Left lung (tissue), 10 donors: ENCODE results near the gene PICALM. TPM values are rescaled to one million over a fixed set of nuclear protein-coding genes. Genes with fewer than 3 reads are reported as not detected.
"Not testable (repeated sequence)": the region's sequence is repeated elsewhere in the genome, so short reads cannot be mapped to it uniquely, and the experiment has no call there.

Experiments
- ATAC-seq: fragments of 200-7000 bp; cut with Tn5 transposase; one replicate; pipeline ENCODE4 v1.9.1; 2020; ENCODE audit warnings: moderate library complexity
- DNase-seq, 4 donors: peaks; one replicate each; pipeline ENCODE4 v3.0.0-alpha.2; 2013 to 2020
- H3K27ac ChIP-seq, 2 donors: fragments of 200-600 bp; sonication (generic) in 1 of 2; one replicate each; pipeline versions ENCODE4 v1.5.0 to v1.8.0; 2020 to 2021
- H3K27me3 ChIP-seq, 2 donors: fragments of 200-600 bp; sonication (generic) in 1 of 2; one replicate each; pipeline versions ENCODE4 v1.5.0 to v1.8.0; 2020 to 2021
- H3K36me3 ChIP-seq, 2 donors: fragments of 200-600 bp; sonication (generic) in 1 of 2; one replicate each; pipeline versions ENCODE4 v1.5.0 to v1.8.0; 2020 to 2021
- H3K4me1 ChIP-seq, 2 donors: fragments of 200-600 bp; one replicate each; pipeline ENCODE4 v1.8.0; 2021
- H3K4me3 ChIP-seq, 2 donors: fragments of 200-600 bp; sonication (generic) in 1 of 2; one replicate each; pipeline versions ENCODE4 v1.5.0 to v1.8.0; 2020 to 2021; ENCODE audit warnings: mild to moderate bottlenecking in 1 of 2
- H3K9me3 ChIP-seq, 2 donors: fragments of 200-600 bp; sonication (generic) in 1 of 2; one replicate each; pipeline versions ENCODE4 v1.5.0 to v1.8.0; 2020 to 2021
- CTCF ChIP-seq, 2 donors: fragments of 200-600 bp; sonication (generic) in 1 of 2; IDR thresholded peaks; one replicate each; pipeline versions ENCODE4 v1.5.0 to v1.8.0; 2021; ENCODE audit warnings: antibody characterized with exemption in 2 of 2
- intact Hi-C, 2 donors: fragments of 100-400 bp; cut with DNase I; formaldehyde crosslinking; loops; one replicate each; pipeline versions ENCODE4 v1.11.2 to v1.14.2; 2022
- polyA plus RNA-seq, 6 donors: library from polyadenylated mRNA; unstranded; fragments of 120-200 nt; gene quantifications; one replicate each; pipeline ENCODE4 v1.2.1, GENCODE V29; 2013; ENCODE audit not compliant: insufficient read length in 6 of 6
- total RNA-seq, 2 donors: library from RNA; stranded (reverse); fragmentation: NEBNext Ultra II Directional; extraction: Animal tissue kit (Norgen Biotek cat#: 25700); gene quantifications; one replicate each; pipeline ENCODE4 v1.2.1, GENCODE V29; 2021
- donor health status: DM: no; HTN: yes; CAD: no.
- donor health status: DM: no; HTN: no; CAD: no.

Gene PICALM
- total and polyA plus RNA-seq, 8 donors = 159 to 216 (median 182) TPM

- Histone ChIP-seq H3K9me3 (no peaks in the 10 kb centered on the region), H3K4me3 (no peak overlapping the region), H3K27me3 (peaks cover 0 to 6% of the 10 kb centered on the region in 2 donors), H3K27ac (no peak overlapping the region), H3K4me1 (no peaks in the 10 kb centered on the region), H3K36me3 (no peaks in the 10 kb centered on the region)
- ATAC-seq (peak; percentile 25), DNase-seq (no peak)
- intact Hi-C loops = loop anchor here in 1 of 2 donors (5.0 kb wide), 1 partner anchor 278 kb away; no protein-coding TSS in a partner anchor
- TF ChIP-seq CTCF (IDR thresholded peaks at IDR 0.05) = no peak
These were observed 129.5 kb downstream of the PICALM start for GRCh38 chr11:85939099-85940015.

- DNase-seq (no peak), ATAC-seq (no peak)
- Histone ChIP-seq H3K4me3 (no peak overlapping the region), H3K36me3 (no peaks in the 10 kb centered on the region), H3K27me3 (peaks cover 0 to 6% of the 10 kb centered on the region in 2 donors), H3K9me3 (no peaks in the 10 kb centered on the region), H3K27ac (no peak overlapping the region), H3K4me1 (no peaks in the 10 kb centered on the region)
- no peak for TF ChIP-seq CTCF (IDR thresholded peaks at IDR 0.05)
- intact Hi-C loops = no loop called here
These were observed 131.0 kb downstream of the PICALM start for GRCh38 chr11:85937835-85938234.

- no peak overlapping the region for H3K27ac ChIP-seq
- intact Hi-C loops = no loop called here
- no peaks in the 10 kb centered on the region for H3K36me3 ChIP-seq
- no peak for ATAC-seq
- no peak for TF ChIP-seq CTCF (IDR thresholded peaks at IDR 0.05)
- peaks cover 0 to 6% of the 10 kb centered on the region in 2 donors for H3K27me3 ChIP-seq
- no peak for DNase-seq
- no peaks in the 10 kb centered on the region for H3K9me3 ChIP-seq
- H3K4me3 ChIP-seq = no peak overlapping the region
- H3K4me1 ChIP-seq = no peaks in the 10 kb centered on the region
These were observed 133.1 kb downstream of the PICALM start for GRCh38 chr11:85935751-85936150.

- no peaks in the 10 kb centered on the region for H3K4me1 ChIP-seq
- no peak overlapping the region for H3K4me3 ChIP-seq
- no peak for TF ChIP-seq CTCF (IDR thresholded peaks at IDR 0.05)
- intact Hi-C loops = no loop called here
- H3K9me3 ChIP-seq = peaks cover 0 to 1% of the 10 kb centered on the region in 2 donors
- DNase-seq (peak in 1 of 4 donors; percentile 77), ATAC-seq (no peak)
- H3K36me3 ChIP-seq = no peaks in the 10 kb centered on the region
- H3K27ac ChIP-seq = no peak overlapping the region
- H3K27me3 ChIP-seq = peaks cover 0 to 6% of the 10 kb centered on the region in 2 donors
These were observed 134.2 kb downstream of the PICALM start for GRCh38 chr11:85934596-85935169.

GRCh38 chr11:85930879-85931366, 138.0 kb downstream of the PICALM start:
- DNase-seq (no peak), ATAC-seq (peak; percentile 65)
- Histone ChIP-seq H3K27me3 (peaks cover 0 to 6% of the 10 kb centered on the region in 2 donors), H3K36me3 (no peaks in the 10 kb centered on the region), H3K9me3 (peaks cover 0 to 7% of the 10 kb centered on the region in 2 donors), H3K27ac (no peak overlapping the region), H3K4me1 (no peaks in the 10 kb centered on the region), H3K4me3 (no peak overlapping the region)
- intact Hi-C loops = no loop called here
- TF ChIP-seq CTCF (IDR thresholded peaks at IDR 0.05) = no peak

GRCh38 chr11:85926653-85927214, 142.2 kb downstream of the PICALM start:
- intact Hi-C loops, H3K36me3 ChIP-seq, ATAC-seq, DNase-seq, H3K4me3 ChIP-seq, H3K27ac ChIP-seq, H3K27me3 ChIP-seq, H3K9me3 ChIP-seq, H3K4me1 ChIP-seq: not testable (repeated sequence)
